ENCODE measurements around the gene SHLD1.
"Not testable (repeated sequence)": the region's sequence is repeated elsewhere in the genome, so short reads cannot be mapped to it uniquely, and the experiment has no call there.

Gene SHLD1

GRCh38 chr20:5719861-5720403 is 30.3 kb upstream of the SHLD1 start:
- no peak overlapping the region for H3K9ac ChIP-seq (ENCODE audit: low read length)
- no peak for DNase-seq
- H3K27ac ChIP-seq (ENCODE audit: low read length) = no peak overlapping the region
- H4K20me1 ChIP-seq (ENCODE audit: insufficient read depth, low read length) = no peaks in the 10 kb centered on the region
- TF ChIP-seq, protein P1, sequence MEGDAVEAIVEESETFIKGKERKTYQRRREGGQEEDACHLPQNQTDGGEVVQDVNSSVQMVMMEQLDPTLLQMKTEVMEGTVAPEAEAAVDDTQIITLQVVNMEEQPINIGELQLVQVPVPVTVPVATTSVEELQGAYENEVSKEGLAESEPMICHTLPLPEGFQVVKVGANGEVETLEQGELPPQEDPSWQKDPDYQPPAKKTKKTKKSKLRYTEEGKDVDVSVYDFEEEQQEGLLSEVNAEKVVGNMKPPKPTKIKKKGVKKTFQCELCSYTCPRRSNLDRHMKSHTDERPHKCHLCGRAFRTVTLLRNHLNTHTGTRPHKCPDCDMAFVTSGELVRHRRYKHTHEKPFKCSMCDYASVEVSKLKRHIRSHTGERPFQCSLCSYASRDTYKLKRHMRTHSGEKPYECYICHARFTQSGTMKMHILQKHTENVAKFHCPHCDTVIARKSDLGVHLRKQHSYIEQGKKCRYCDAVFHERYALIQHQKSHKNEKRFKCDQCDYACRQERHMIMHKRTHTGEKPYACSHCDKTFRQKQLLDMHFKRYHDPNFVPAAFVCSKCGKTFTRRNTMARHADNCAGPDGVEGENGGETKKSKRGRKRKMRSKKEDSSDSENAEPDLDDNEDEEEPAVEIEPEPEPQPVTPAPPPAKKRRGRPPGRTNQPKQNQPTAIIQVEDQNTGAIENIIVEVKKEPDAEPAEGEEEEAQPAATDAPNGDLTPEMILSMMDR (IDR thresholded peaks at IDR 0.05; ENCODE audit: low read length) = no peak
- TF ChIP-seq EZH2 (optimal IDR thresholded peaks at IDR 0.05; ENCODE audit: low read depth, low read length) (no peak), EZH2phosphoT487 (IDR thresholded peaks at IDR 0.05; ENCODE audit: low read length) (no peak)
- H2AFZ ChIP-seq (ENCODE audit: low read length) = no peak overlapping the region
- H3K36me3 ChIP-seq (replicated peaks; ENCODE audit: insufficient read depth, low read length) = no peaks in the 10 kb centered on the region
- no peaks in the 10 kb centered on the region for H3K79me2 ChIP-seq (ENCODE audit: low read length)
- no peak overlapping the region for H3K4me2 ChIP-seq (ENCODE audit: low read depth, low read length)
- H3K4me1 ChIP-seq (ENCODE audit: low read length) = no peaks in the 10 kb centered on the region
- no peaks in the 10 kb centered on the region for H3K9me2 ChIP-seq (replicated peaks; ENCODE audit: insufficient read depth, low read length)
- H3K9me3 ChIP-seq (replicated peaks; ENCODE audit: insufficient read depth, low read length) = no peaks in the 10 kb centered on the region
- H3K4me3 ChIP-seq (ENCODE audit: low read length) = no peak overlapping the region
- H3F3A ChIP-seq (ENCODE audit: insufficient read depth, low read length) = no peaks in the 10 kb centered on the region
- no peaks in the 10 kb centered on the region for H3K27me3 ChIP-seq (replicated peaks; ENCODE audit: insufficient read depth, low read length)

GRCh38 chr20:5720696-5721095 is 29.5 kb upstream of the SHLD1 start:
- no peaks in the 10 kb centered on the region for H3K9me3 ChIP-seq (replicated peaks; ENCODE audit: insufficient read depth, low read length)
- H3K4me1 ChIP-seq (ENCODE audit: low read length) = no peaks in the 10 kb centered on the region
- H2AFZ ChIP-seq (ENCODE audit: low read length) = no peak overlapping the region
- H3K27me3 ChIP-seq (replicated peaks; ENCODE audit: insufficient read depth, low read length) = no peaks in the 10 kb centered on the region
- DNase-seq = no peak
- H3K9ac ChIP-seq (ENCODE audit: low read length) = no peak overlapping the region
- no peak overlapping the region for H3K4me3 ChIP-seq (ENCODE audit: low read length)
- H3F3A ChIP-seq (ENCODE audit: insufficient read depth, low read length) = no peaks in the 10 kb centered on the region
- H3K79me2 ChIP-seq (ENCODE audit: low read length) = no peaks in the 10 kb centered on the region
- TF ChIP-seq, protein P1 (IDR thresholded peaks at IDR 0.05; ENCODE audit: low read length) = no peak
- no peak for TF ChIP-seq EZH2 (optimal IDR thresholded peaks at IDR 0.05; ENCODE audit: low read depth, low read length)
- TF ChIP-seq EZH2phosphoT487 (IDR thresholded peaks at IDR 0.05; ENCODE audit: low read length) = no peak
- H3K9me2 ChIP-seq (replicated peaks; ENCODE audit: insufficient read depth, low read length) = no peaks in the 10 kb centered on the region
- no peak overlapping the region for H3K4me2 ChIP-seq (ENCODE audit: low read depth, low read length)
- no peaks in the 10 kb centered on the region for H4K20me1 ChIP-seq (ENCODE audit: insufficient read depth, low read length)
- H3K27ac ChIP-seq (ENCODE audit: low read length) = no peak overlapping the region
- H3K36me3 ChIP-seq (replicated peaks; ENCODE audit: insufficient read depth, low read length) = no peaks in the 10 kb centered on the region

GRCh38 chr20:5721356-5721755 is 28.8 kb upstream of the SHLD1 start:
- not testable (repeated sequence) for H2AFZ ChIP-seq (ENCODE audit: low read length); H3F3A ChIP-seq (ENCODE audit: insufficient read depth, low read length); H3K4me2 ChIP-seq (ENCODE audit: low read depth, low read length); H3K9me2 ChIP-seq (replicated peaks; ENCODE audit: insufficient read depth, low read length); H4K20me1 ChIP-seq (ENCODE audit: insufficient read depth, low read length); H3K9me3 ChIP-seq (replicated peaks; ENCODE audit: insufficient read depth, low read length); H3K9ac ChIP-seq (ENCODE audit: low read length); H3K27ac ChIP-seq (ENCODE audit: low read length); DNase-seq; H3K36me3 ChIP-seq (replicated peaks; ENCODE audit: insufficient read depth, low read length); H3K4me3 ChIP-seq (ENCODE audit: low read length); H3K4me1 ChIP-seq (ENCODE audit: low read length); H3K27me3 ChIP-seq (replicated peaks; ENCODE audit: insufficient read depth, low read length); H3K79me2 ChIP-seq (ENCODE audit: low read length)

DNA sequence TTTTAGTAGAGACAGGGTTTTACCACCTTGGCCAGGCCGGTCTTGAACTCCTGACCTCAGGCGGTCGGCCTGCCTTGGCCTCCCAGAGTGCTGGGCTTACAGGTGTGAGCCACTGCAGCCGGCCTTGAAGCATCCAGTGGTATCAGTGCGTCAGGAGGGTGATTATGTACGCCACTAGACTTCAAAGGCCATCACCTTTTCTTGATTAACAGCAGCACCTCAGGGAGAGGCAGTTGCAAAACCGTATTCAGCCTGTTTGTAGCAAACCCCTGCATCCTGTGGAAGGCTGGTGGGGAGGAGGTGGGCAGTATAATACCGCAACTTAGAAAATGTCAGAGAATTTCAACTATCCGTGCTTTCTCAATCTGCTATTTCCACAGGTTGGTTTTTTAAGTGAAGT is 27.3 kb upstream of the SHLD1 start:
- H3F3A ChIP-seq (ENCODE audit: insufficient read depth, low read length) = no peaks in the 10 kb centered on the region
- no peaks in the 10 kb centered on the region for H3K9me2 ChIP-seq (replicated peaks; ENCODE audit: insufficient read depth, low read length)
- H3K4me2 ChIP-seq (ENCODE audit: low read depth, low read length) = no peak overlapping the region
- no peaks in the 10 kb centered on the region for H3K36me3 ChIP-seq (replicated peaks; ENCODE audit: insufficient read depth, low read length)
- TF ChIP-seq EZH2 (optimal IDR thresholded peaks at IDR 0.05; ENCODE audit: low read depth, low read length) = no peak
- TF ChIP-seq, protein P1 (IDR thresholded peaks at IDR 0.05; ENCODE audit: low read length) = no peak
- no peak for TF ChIP-seq EZH2phosphoT487 (IDR thresholded peaks at IDR 0.05; ENCODE audit: low read length)
- no peak overlapping the region for H3K9ac ChIP-seq (ENCODE audit: low read length)
- H3K4me1 ChIP-seq (ENCODE audit: low read length) = no peaks in the 10 kb centered on the region
- no peaks in the 10 kb centered on the region for H3K27me3 ChIP-seq (replicated peaks; ENCODE audit: insufficient read depth, low read length)
- H2AFZ ChIP-seq (ENCODE audit: low read length) = no peak overlapping the region
- DNase-seq = no peak
- no peak overlapping the region for H3K4me3 ChIP-seq (ENCODE audit: low read length)
- no peaks in the 10 kb centered on the region for H3K79me2 ChIP-seq (ENCODE audit: low read length)
- H3K27ac ChIP-seq (ENCODE audit: low read length) = no peak overlapping the region
- H3K9me3 ChIP-seq (replicated peaks; ENCODE audit: insufficient read depth, low read length) = no peaks in the 10 kb centered on the region
- no peaks in the 10 kb centered on the region for H4K20me1 ChIP-seq (ENCODE audit: insufficient read depth, low read length)

DNA sequence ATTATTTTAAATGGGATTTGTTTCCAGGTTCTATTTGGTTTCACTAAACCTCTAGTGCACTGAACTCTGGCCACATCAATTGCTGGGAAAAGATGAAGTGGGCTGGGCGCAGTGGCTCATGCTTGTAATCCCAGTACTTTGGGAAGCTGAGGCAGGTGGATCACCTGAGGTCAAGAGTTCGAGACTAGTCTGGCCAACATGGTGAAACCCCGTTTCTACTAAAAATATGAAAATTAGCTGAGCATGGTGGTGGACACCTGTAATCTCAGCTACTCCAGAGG is 25.1 kb upstream of the SHLD1 start:
- H3F3A ChIP-seq (ENCODE audit: insufficient read depth, low read length); H3K27ac ChIP-seq (ENCODE audit: low read length); H3K4me1 ChIP-seq (ENCODE audit: low read length); DNase-seq; H3K9me2 ChIP-seq (replicated peaks; ENCODE audit: insufficient read depth, low read length); H3K9ac ChIP-seq (ENCODE audit: low read length); H3K9me3 ChIP-seq (replicated peaks; ENCODE audit: insufficient read depth, low read length); H3K4me3 ChIP-seq (ENCODE audit: low read length); H4K20me1 ChIP-seq (ENCODE audit: insufficient read depth, low read length); H3K79me2 ChIP-seq (ENCODE audit: low read length); H3K27me3 ChIP-seq (replicated peaks; ENCODE audit: insufficient read depth, low read length); H3K36me3 ChIP-seq (replicated peaks; ENCODE audit: insufficient read depth, low read length); H3K4me2 ChIP-seq (ENCODE audit: low read depth, low read length); H2AFZ ChIP-seq (ENCODE audit: low read length): not testable (repeated sequence)

Measured in MM.1S (cell line).